Measurements from ENCODE around the gene LDLRAD3. TPM values are rescaled to one million over a fixed set of nuclear protein-coding genes. Genes with fewer than 3 reads are reported as not detected.
"Not testable (repeated sequence)": the region's sequence is repeated elsewhere in the genome, so short reads cannot be mapped to it uniquely, and the experiment has no call there.

Gene LDLRAD3
- polyA plus RNA-seq, 1 donor, result 24.6 TPM

- no peak for DNase-seq
Observed at GRCh38 chr11:36016709-36017108, 72.8 kb downstream of the LDLRAD3 start.

- no peak for DNase-seq
Observed at GRCh38 chr11:36019005-36019596, 75.2 kb downstream of the LDLRAD3 start.

- no peak for DNase-seq
Observed at GRCh38 chr11:36019722-36020121, 75.9 kb downstream of the LDLRAD3 start.

- no peak for DNase-seq
Observed at GRCh38 chr11:36022882-36023281, 79.0 kb downstream of the LDLRAD3 start.

- DNase-seq, result no peak
Observed at GRCh38 chr11:36023922-36024321, 80.1 kb downstream of the LDLRAD3 start.

GRCh38 chr11:36024716-36025115 lies 80.9 kb downstream of the LDLRAD3 start:
- no peak for DNase-seq

GRCh38 chr11:36026315-36026968 lies 82.6 kb downstream of the LDLRAD3 start:
- no peak for DNase-seq

- DNase-seq, result no peak
Observed at GRCh38 chr11:36027731-36028130, 83.9 kb downstream of the LDLRAD3 start.

- no peak for DNase-seq
Observed at GRCh38 chr11:36029616-36030015, 85.8 kb downstream of the LDLRAD3 start.

GRCh38 chr11:36030731-36031281 lies 86.9 kb downstream of the LDLRAD3 start:
- no peak for DNase-seq

GRCh38 chr11:36033082-36033751 lies 89.4 kb downstream of the LDLRAD3 start:
- DNase-seq, result no peak

GRCh38 chr11:36033936-36034335 lies 90.1 kb downstream of the LDLRAD3 start:
- no peak for DNase-seq

- no peak for DNase-seq
Observed at GRCh38 chr11:36034551-36035331, 90.9 kb downstream of the LDLRAD3 start.

- no peak for DNase-seq
Observed at GRCh38 chr11:36035454-36035853, 91.6 kb downstream of the LDLRAD3 start.

GRCh38 chr11:36035999-36036398 lies 92.1 kb downstream of the LDLRAD3 start:
- DNase-seq, result no peak

- no peak for DNase-seq
Observed at GRCh38 chr11:36037031-36037430, 93.2 kb downstream of the LDLRAD3 start.

- DNase-seq, result no peak
Observed at GRCh38 chr11:36038541-36038940, 94.7 kb downstream of the LDLRAD3 start.

GRCh38 chr11:36039471-36039870 lies 95.6 kb downstream of the LDLRAD3 start:
- DNase-seq, result no peak

- no peak for DNase-seq
Observed at GRCh38 chr11:36041988-36042611, 98.2 kb downstream of the LDLRAD3 start.

GRCh38 chr11:36044636-36045035 lies 100.8 kb downstream of the LDLRAD3 start:
- DNase-seq, result no peak

GRCh38 chr11:36045945-36046344 lies 102.1 kb downstream of the LDLRAD3 start:
- DNase-seq, result not testable (repeated sequence)

- DNase-seq, result no peak
Observed at GRCh38 chr11:36046932-36047331, 103.1 kb downstream of the LDLRAD3 start.
